ENCODE data around the gene MIF.
A peak's percentile ranks its signal among the peaks of the same experiment; 100 is the strongest.
"Not testable (repeated sequence)": the region's sequence is repeated elsewhere in the genome, so short reads cannot be mapped to it uniquely, and the experiment has no call there.

Gene MIF

DNA sequence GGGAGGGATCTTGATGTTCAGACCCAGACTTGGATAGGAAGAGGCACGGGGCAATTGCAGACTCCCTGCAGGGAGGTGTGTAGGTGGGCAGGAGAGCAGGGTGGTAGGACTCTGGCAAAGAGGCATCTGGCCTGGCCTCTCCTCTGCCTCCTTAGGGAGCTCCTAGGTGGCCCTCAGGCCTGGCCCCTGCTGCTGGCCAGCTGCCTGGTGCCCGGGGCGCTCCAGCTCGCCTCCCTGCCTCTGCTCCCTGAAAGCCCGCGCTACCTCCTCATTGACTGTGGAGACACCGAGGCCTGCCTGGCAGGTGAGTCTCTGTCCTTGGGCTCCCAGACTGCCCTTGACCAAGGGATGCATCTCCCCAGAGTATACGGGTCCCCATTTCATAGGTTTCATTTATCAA, 16.6 kb upstream of the MIF start:
- DNase-seq = no peak

DNA sequence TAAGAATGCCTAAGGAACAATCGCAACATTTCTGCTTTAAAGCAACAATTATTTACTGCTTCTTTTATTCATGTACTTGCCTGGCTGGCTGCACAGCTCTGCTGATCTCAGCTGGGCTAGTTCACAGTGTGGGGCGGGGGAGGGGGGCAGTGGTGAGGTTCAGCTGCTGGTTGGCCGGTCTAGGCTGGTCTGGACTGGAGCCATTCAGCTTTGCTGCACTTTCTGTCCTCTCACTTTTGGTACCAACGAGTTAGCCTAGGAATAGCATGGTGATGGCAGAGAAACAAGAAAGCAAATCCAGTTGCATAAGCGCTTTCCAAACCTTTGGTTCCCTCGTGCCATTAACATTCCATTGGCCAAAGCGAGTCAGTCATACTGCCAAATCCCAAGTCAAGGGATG, 16.0 kb upstream of the MIF start:
- no peak for DNase-seq

DNA sequence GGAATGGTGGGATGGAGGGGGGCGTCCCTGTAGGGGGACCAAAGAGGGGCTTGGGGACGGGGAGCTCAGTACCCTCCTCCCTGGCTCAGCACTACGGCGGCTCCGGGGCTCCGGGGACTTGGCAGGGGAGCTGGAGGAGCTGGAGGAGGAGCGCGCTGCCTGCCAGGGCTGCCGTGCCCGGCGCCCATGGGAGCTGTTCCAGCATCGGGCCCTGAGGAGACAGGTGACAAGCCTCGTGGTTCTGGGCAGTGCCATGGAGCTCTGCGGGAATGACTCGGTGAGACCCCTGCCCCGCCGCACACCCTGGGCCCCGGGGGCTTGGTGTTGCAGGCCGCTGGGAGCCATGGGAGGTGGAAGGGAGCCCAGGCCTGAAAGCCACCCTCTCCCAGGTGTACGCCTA, 11.8 kb upstream of the MIF start:
- DNase-seq = no peak

DNA sequence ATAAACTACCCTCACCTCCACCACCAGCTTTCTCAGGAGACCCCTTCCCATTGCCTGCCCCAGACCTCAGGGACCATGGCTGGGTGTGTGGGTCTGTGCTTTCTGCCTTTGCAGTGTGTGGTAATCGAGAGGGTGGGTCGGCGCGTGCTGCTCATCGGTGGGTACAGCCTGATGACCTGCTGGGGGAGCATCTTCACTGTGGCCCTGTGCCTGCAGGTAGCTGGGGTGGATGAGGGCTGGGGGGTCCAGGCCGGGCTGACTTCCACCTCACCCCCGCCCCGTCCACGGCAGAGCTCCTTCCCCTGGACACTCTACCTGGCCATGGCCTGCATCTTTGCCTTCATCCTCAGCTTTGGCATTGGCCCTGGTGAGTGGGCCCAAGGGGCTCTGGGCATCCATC, 10.5 kb upstream of the MIF start:
- no peak for DNase-seq

DNA sequence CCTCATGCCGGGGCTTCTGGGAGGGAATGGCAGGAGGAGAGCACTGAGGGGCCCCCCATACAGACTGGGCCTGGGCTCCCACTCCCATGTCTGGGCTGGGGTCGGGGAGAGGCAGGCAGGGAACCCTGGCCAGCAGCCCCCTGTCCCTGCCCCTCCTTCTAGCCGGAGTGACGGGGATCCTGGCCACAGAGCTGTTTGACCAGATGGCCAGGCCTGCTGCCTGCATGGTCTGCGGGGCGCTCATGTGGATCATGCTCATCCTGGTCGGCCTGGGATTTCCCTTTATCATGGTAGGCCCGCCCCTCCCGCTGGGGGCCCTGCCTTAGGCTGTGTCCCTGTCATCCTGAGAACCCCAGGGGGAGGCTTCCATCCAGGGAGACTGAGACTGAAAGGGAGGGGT, 10.0 kb upstream of the MIF start:
- DNase-seq = no peak

DNA sequence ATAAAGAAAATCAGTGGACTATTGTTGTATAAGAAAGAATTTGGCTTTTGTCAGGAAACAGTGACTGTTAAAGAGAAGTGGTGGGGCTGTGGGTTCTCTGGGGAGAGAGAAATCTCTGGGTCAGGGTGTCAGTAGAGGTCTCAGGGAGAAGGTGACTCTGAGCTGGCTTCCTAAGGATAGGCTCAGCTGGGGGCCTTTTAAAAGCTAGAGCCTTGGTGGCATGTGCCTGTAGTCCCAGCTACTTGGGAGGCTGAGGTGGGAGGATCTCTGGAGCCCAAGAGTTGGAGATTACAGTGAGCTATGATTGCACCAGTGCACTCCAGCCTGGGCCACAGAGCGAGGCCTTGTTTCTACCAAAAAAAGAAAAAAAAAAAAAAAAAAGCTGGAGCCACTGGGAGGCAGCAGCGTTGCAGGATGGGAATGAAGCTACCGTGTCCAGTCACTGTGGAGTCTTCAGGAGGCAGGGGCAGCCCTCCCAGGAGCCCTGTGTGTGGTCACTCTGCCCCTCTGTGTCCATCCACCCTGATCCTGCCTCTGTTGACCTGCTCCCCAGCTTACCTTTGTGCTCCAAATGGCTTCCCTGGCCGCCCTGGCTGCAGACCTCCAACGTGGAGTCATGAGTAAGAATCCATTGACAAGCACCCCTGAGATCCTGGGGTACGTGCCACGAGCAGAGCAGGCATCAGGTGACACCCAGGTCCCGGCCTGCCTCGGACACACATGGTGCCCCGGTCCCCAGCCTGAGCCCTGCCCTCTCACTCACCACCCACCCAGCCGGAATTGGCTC, 5.4 kb upstream of the MIF start:
- DNase-seq = no peak

DNA sequence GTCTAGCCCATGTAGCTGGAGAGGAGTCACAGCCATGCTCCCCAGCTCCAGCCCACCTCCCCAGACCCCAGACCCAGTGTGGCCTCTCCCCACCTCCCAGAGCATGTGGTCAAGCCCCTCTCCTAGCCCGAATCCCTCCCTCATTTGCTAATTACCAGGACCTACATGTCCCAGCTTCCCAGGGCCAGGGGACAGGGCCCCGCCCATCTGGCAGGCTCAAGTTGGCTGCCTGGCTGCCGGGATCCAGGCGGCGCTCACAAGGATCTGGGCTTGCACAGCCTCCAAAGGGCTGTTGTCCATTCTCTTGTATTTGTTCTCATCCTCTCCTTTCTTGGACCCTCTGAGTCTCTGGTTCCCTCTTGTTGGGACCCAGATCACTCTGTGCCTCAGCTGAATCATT, 4.6 kb upstream of the MIF start:
- no peak for DNase-seq

DNA sequence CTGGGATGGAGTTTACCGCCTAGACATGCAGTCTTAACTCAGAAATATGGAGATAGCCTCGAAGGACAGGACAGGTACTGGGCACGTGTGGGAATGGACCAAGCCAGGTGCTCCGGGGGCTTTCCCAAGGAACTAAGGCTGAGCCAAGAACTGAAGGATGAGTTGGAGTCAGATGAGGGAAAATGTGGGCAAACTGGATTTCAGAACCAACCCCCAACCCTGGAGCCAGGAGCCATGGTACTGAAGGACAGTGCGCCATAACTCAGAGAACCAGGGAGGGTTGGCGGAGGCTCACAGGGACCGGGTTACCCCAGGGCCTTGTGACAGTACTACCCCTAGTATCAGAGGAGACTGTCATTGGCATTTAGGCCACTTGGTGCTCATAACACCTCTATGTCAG, 2.5 kb upstream of the MIF start:
- no peak for DNase-seq

DNA sequence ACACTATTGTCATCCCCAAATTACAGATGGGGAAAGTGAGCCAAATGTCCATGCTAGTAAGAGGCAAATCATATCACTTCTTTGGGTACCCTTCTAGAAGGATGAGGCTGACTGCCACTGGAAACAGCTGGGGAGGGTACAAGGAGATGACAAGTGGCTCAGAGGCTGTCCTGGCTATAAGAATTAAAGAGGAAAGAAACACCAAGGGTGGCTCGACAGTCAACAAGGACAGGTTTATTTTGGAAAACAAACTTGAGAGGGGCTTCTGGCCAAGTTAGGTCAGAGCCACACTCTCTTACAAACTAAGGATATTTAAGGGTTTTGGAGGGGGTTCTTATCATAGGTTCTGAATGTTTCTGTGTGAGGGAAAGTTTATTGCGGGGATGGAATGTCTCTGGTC, 2.1 kb upstream of the MIF start:
- DNase-seq = no peak

DNA sequence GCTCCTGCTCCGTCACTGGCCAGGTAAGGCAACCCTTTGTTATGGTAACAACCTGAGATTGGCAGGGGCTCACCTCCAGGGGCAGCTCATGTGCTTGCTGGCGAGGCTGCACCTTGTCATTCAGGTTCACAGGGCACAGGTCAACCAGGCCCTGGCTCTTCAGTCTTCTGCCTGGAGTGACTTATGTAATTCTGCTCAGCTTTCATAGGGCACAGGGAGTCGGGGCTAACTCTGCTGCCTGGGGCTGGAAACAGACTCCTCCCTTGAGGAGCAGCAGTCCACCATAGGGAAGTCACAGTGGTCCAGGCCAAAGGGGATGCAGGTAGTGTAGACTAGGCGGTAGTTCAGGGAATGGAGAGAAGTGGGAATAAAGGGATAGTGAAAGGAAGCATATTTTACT, 1.5 kb upstream of the MIF start:
- no peak for DNase-seq

DNA sequence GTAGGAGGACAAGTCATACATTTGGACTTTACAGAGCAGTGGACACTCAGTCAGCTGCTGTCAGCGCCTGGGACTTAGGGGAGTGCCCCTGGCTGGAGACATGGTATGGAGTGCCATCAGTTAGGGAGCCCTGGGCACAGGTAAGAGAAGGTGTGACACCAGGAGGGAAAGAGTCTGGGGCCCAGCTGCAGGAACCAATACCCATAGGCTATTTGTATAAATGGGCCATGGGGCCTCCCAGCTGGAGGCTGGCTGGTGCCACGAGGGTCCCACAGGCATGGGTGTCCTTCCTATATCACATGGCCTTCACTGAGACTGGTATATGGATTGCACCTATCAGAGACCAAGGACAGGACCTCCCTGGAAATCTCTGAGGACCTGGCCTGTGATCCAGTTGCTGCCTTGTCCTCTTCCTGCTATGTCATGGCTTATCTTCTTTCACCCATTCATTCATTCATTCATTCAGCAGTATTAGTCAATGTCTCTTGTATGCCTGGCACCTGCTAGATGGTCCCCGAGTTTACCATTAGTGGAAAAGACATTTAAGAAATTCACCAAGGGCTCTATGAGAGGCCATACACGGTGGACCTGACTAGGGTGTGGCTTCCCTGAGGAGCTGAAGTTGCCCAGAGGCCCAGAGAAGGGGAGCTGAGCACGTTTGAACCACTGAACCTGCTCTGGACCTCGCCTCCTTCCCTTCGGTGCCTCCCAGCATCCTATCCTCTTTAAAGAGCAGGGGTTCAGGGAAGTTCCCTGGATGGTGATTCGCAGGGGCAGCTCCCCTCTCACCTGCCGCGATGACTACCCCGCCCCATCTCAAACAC, 850 bp upstream of the MIF start:
- DNase-seq = no peak

DNA sequence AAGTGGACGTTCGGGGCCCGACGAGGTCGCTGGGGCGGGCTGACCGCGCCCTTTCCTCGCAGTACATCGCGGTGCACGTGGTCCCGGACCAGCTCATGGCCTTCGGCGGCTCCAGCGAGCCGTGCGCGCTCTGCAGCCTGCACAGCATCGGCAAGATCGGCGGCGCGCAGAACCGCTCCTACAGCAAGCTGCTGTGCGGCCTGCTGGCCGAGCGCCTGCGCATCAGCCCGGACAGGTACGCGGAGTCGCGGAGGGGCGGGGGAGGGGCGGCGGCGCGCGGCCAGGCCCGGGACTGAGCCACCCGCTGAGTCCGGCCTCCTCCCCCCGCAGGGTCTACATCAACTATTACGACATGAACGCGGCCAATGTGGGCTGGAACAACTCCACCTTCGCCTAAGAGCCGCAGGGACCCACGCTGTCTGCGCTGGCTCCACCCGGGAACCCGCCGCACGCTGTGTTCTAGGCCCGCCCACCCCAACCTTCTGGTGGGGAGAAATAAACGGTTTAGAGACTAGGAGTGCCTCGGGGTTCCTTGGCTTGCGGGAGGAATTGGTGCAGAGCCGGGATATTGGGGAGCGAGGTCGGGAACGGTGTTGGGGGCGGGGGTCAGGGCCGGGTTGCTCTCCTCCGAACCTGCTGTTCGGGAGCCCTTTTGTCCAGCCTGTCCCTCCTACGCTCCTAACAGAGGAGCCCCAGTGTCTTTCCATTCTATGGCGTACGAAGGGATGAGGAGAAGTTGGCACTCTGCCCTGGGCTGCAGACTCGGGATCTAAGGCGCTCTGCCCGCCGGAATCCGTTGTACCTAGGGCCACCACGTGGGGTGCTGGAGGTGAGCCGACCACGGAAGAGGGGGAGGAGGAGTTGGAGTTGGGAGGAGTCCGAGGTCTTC, 771 bp downstream of the MIF start:
- DNase-seq = peak; percentile 21 to 85 (median 49)

DNA sequence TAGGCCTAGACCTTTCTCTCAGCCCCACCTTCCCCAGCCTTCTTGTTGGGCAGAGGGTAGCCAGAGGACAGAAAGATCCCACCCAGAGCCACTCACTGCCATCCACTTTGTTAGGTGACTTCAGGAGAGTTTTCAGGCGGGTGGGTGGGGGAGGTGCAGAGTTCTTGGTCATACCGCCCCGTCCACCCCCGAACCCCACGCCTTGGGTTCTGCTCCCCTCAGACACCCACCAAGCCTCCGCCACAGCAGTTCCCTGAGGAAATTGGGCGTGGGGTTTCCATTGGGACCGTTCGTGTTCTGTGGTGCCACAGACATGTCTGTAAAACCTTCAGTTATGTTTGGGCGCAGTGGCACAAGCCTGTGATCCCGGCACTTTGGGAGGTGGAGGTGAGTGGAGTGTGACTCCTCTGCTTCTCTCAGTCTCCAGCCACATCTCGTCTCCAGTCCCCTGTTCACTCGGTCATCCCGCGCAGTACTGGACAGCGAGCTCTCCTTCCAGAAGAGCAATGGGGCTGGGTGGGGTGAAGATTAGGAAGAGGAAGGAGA, 1.5 kb downstream of the MIF start:
- no peak for DNase-seq

DNA sequence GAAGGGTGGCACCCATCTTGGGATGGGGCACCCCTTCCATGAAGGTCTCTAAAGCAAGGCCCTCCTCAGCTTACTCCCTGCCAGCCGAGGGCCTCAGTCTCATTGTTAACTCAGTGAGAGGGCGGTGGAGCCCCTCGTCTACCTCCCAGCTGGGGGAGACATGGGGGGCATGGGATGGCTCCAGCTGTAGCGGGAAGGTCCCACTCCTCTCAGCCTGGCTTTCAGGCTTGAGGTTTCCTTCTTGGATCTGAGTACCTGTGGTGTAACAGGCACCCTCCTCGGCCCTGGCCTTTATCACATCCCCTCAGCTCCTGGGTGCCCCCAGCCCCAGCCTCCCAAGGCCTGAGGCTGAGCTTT, 2.0 kb downstream of the MIF start:
- no peak for DNase-seq

DNA sequence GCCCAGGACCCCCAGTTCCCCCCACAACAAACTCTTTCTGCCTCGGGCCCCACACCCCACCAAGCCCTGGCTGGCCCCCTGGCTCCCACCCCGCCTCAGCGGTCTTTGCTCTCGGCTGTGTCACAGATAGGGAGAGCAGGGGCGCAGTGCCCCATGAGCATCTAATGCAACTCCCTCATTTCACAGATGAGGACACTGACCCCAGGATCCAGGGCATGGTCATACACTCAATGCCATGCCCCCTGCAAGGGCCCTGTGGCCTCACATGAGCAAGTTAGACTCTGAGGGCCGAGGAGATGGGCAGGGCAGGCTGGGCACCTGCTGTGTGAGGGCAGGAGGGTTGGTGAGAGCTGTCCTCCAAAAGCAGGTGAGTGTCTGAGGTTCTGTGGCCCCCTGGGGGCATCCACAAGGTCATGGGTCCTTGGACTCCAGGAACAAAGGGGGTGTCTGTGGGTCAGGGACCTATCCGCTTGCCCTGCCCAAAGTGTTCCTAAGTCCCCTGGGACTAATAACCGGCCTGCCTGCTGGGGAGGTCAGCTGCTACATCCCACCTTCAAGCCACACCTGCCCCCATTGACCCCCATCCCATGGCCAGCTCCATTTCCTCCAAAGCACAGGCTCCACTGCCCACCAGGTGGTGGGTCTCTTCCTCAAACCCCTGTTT, 2.5 kb downstream of the MIF start:
- DNase-seq = no peak

DNA sequence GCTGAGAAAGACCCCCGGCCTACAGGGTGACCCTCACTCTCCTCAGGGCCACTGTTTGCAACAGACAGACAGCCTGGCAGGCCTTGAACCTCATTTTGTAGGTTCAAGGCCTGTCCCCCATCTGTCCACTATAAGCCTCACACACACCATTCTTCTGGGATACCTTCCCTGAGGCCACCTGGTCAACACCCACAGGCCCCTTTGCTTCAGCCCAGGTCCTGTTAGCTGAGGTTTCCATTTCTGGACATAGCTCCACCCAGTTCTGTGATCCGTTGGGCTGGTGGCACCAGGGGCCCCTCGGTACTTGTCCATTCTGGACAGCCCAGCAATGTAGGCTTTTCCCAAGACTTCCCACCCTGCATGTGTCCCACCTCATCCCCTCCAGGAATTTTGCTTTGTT, 3.1 kb downstream of the MIF start:
- no peak for DNase-seq

DNA sequence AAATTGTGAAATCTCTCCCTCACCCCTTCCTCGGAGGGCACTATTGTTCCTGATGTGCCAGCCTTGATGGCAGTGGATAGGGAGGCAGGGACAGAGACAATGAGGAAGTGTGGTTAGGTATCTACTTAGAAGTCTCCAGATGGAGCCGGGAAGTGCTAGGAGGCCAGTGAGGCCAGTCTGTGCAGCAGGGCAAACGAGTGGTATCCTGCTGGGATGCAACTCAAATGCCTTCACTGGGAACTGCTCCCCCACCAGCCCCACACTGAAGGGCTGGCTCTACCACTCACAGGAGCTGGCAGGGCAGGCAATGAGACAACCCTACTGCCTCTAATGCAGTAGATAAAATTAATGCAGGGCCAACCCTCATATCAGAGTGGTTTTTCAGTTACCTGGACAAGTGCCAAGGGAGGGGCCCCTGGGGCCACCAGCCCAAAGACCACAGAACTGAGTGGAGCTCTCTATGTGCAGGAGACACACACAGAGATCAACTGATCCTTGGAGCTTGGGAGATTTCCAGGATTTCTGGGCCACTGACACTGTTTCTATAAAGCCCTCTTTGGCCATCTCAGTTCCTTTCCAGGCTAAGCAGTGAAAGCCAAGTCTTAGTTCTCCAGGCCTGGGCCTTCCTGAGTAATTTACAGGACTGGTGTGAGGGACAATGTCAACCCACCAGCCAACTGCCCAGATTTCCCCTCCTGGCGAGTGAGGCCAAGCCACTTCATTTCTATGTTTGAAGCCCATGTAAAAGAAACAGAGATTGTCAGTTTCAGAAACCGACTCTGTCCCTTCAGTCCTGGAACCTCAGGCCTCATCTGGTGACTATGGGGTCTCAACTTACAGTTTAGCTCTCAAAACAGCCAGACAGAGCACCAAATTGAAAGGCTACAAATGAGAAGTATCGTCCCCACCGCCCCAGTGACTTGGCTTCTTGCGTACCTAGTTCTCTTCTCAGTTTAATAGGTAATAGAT, 4.1 kb downstream of the MIF start:
- no peak for DNase-seq

DNA sequence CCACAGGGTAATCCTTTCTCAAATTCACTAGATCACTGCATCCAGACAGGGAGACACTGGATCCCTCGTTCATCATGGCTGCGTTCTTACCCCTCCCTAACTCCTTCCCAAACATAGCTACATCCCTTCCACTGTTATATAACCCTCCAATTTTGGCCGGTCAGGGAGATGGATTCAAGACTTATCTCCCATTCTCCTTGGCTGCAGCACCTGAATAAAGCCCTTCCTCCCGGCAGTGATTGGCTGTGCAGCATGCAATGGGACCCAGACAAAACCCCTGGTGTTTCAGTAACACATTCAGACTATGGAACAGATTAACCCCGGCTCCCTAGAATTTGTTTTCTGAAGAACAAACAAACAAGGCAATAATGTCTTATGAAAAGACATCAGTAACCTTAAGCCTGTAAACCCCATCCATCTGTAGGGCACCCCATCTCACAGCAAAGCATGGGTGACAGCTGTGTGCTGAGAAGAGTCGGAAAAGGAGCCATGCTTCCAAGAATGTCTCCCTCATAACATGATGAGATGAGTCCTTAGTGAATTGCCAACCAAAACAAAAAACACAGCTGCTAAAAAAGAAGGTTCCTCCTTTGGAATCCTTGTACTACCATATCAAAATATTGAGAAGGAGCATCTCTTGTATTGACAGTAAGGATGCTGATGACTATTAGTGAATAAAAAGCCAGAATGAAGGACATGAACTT, 5.0 kb downstream of the MIF start:
- no peak for DNase-seq

DNA sequence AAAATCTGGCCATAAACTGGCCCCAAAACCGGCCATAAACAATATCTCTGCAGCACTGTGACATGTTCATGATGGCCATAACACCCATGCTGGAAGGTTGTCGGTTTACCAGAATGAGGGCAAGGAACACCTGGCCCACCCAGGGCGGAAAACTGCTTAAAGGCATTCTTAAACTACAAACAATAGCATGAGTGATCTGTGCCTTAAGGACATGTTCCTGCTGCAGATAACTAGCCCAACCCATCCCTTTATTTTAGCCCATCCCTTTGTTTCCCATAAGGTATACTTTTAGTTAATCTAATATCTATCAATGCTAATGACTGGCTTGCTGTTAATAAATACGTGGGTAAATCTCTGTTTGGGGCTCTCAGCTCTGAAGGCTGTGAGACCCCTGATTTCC, 6.0 kb downstream of the MIF start:
- DNase-seq = not testable (repeated sequence)

DNA sequence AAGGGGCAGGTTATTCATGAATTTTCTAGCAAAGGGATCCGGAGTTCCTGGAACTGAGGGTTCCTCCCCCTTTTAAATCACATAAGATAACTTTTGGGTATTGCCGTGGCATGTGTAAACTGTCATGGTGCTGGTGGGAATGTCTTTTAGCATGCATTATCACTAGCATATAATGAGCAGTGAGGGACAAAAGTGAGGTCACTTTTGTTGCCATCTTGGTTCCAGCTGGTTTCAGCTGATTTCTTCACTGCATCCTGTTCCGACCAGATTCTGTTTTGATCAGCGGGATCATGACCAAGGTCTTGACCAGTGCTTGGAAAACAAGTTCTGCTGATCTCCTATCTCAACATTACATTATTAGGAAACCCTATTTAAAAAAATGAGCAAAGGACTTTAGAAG, 7.4 kb downstream of the MIF start:
- DNase-seq = no peak
